Astrocyte (in vitro differentiated cells and primary cell): ENCODE measurements around the gene PTPRM. TPM values are rescaled to one million over a fixed set of nuclear protein-coding genes. Genes with fewer than 3 reads are reported as not detected.

Source experiments
- DNase-seq: peaks from one replicate; pipeline ENCODE4 v3.0.0-alpha.2; 2010; ENCODE audit warnings: low read depth
- FAIRE-seq: peaks from 2 replicates; lab custom pipeline; 2011; peaks lifted over from hg19 to GRCh38; lab: Jason Lieb, UNC
- H2AFZ ChIP-seq: 2 replicates; pipeline ENCODE4 v1.6.0; 2012; ENCODE audit warnings: low read depth, low read length, inconsistent platforms
- H3K27ac ChIP-seq: 2 replicates; pipeline ENCODE4 v1.5.1; 2011; ENCODE audit warnings: low read depth, low read length, inconsistent platforms
- H3K27me3 ChIP-seq: 2 replicates; pipeline ENCODE4 v1.6.0; 2011; ENCODE audit warnings: low read length, inconsistent platforms; ENCODE audit not compliant: insufficient read depth
- H3K36me3 ChIP-seq: 2 replicates; pipeline ENCODE4 v1.5.1; 2011; ENCODE audit warnings: low read length, inconsistent platforms; ENCODE audit not compliant: insufficient read depth
- H3K4me1 ChIP-seq: 2 replicates; pipeline ENCODE4 v1.5.1; 2011; ENCODE audit warnings: low read length, inconsistent platforms; ENCODE audit not compliant: insufficient read depth
- H3K4me2 ChIP-seq: 2 replicates; pipeline ENCODE4 v1.6.0; 2012; ENCODE audit warnings: low read length, inconsistent platforms
- H3K4me3 ChIP-seq: 2 replicates; pipeline ENCODE4 v1.5.1; 2011; ENCODE audit warnings: low read depth, mild to moderate bottlenecking, low read length, inconsistent platforms; ENCODE audit not compliant: insufficient read depth
- H3K79me2 ChIP-seq: 2 replicates; pipeline ENCODE4 v1.6.0; 2012; ENCODE audit warnings: mild to moderate bottlenecking, low read length, inconsistent platforms; ENCODE audit not compliant: insufficient read depth
- H3K9ac ChIP-seq: 2 replicates; pipeline ENCODE4 v1.6.0; 2012; ENCODE audit warnings: mild to moderate bottlenecking, low read length, inconsistent platforms
- H3K9me3 ChIP-seq: 2 replicates; pipeline ENCODE4 v1.5.1; 2012; ENCODE audit warnings: low read depth, mild to moderate bottlenecking, low read length, inconsistent platforms; ENCODE audit not compliant: insufficient read depth
- H4K20me1 ChIP-seq: 2 replicates; pipeline ENCODE4 v1.6.0; 2012; ENCODE audit warnings: low read length, inconsistent platforms; ENCODE audit not compliant: insufficient read depth
- H3K27ac Mint-ChIP-seq: one replicate; pipeline ENCODE4 v1.8.0; 2021; ENCODE audit warnings: mild to moderate bottlenecking, mixed read lengths; ENCODE audit not compliant: unreplicated experiment
- H3K27me3 Mint-ChIP-seq: one replicate; pipeline ENCODE4 v1.8.0; 2021; ENCODE audit warnings: low read depth, mixed read lengths; ENCODE audit not compliant: unreplicated experiment
- H3K36me3 Mint-ChIP-seq: one replicate; pipeline ENCODE4 v1.8.0; 2021; ENCODE audit warnings: low read depth, mixed read lengths; ENCODE audit not compliant: unreplicated experiment
- H3K4me1 Mint-ChIP-seq: one replicate; pipeline ENCODE4 v1.8.0; 2021; ENCODE audit warnings: low read depth, mixed read lengths; ENCODE audit not compliant: unreplicated experiment
- H3K4me3 Mint-ChIP-seq: one replicate; pipeline ENCODE4 v1.8.0; 2021; ENCODE audit warnings: mild to moderate bottlenecking, moderate library complexity, mixed read lengths; ENCODE audit not compliant: unreplicated experiment
- H3K9me3 Mint-ChIP-seq: one replicate; pipeline ENCODE4 v1.8.0; 2021; ENCODE audit warnings: mild to moderate bottlenecking, mixed read lengths; ENCODE audit not compliant: unreplicated experiment
- EZH2 ChIP-seq: IDR thresholded peaks from 2 replicates; pipeline ENCODE4 v1.6.1; 2012; ENCODE audit warnings: mild to moderate bottlenecking, low read length, inconsistent platforms; ENCODE audit not compliant: insufficient read depth
- total RNA-seq: library from RNA; stranded (reverse); gene quantifications from 2 replicates; pipeline ENCODE4 v1.2.1, GENCODE V29; 2021
- TF ChIP-seq, protein P1 (sequence below): IDR thresholded peaks from 2 replicates; pipeline ENCODE4 v1.5.1; 2011; ENCODE audit warnings: low read depth, mild to moderate bottlenecking, inconsistent platforms, low read length, moderate library complexity; ENCODE audit not compliant: insufficient read depth

PTPRM gene
- total RNA-seq, 1 donor from 2014 or later: 59.6 TPM

DNA sequence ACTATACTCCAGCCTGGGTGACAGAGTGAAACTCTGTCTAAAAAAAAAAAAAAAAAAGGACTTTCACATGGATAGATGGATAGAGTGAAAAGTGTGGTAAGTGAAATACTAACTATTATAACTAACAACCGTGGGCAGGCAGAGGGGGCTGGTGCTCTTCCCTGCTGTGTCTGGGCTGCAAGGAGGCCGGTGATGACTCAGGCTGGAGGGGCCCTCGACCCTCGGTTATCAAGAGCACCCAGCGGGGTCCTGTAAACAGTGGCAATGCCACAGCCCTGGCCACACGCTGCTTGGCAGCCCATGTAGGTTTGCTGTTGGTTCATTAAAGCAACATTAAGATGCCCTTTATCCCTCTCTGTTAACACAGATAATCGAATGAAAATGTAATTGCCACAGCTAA is 857.4 kb downstream of the PTPRM start:
- no peaks in the 10 kb centered on the region for H4K20me1 ChIP-seq
- peak overlapping the region; percentile 65 for H3K4me2 ChIP-seq
- no peak overlapping the region for H3K4me3 ChIP-seq
- DNase-seq (no peak), FAIRE-seq (no peak)
- H3K27me3 Mint-ChIP-seq: no peaks in the 10 kb centered on the region
- peaks cover 21% of the 10 kb centered on the region for H3K4me1 ChIP-seq
- no peak overlapping the region for H3K9ac ChIP-seq
- H3K27ac Mint-ChIP-seq: no peak overlapping the region
- no peaks in the 10 kb centered on the region for H3K9me3 Mint-ChIP-seq
- H3K27ac ChIP-seq: no peak overlapping the region
- H3K4me3 Mint-ChIP-seq: no peak overlapping the region
- peaks cover 24% of the 10 kb centered on the region for H3K4me1 Mint-ChIP-seq
- TF ChIP-seq, protein P1, sequence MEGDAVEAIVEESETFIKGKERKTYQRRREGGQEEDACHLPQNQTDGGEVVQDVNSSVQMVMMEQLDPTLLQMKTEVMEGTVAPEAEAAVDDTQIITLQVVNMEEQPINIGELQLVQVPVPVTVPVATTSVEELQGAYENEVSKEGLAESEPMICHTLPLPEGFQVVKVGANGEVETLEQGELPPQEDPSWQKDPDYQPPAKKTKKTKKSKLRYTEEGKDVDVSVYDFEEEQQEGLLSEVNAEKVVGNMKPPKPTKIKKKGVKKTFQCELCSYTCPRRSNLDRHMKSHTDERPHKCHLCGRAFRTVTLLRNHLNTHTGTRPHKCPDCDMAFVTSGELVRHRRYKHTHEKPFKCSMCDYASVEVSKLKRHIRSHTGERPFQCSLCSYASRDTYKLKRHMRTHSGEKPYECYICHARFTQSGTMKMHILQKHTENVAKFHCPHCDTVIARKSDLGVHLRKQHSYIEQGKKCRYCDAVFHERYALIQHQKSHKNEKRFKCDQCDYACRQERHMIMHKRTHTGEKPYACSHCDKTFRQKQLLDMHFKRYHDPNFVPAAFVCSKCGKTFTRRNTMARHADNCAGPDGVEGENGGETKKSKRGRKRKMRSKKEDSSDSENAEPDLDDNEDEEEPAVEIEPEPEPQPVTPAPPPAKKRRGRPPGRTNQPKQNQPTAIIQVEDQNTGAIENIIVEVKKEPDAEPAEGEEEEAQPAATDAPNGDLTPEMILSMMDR: no peak
- no peak for TF ChIP-seq EZH2
- no peaks in the 10 kb centered on the region for H3K9me3 ChIP-seq
- H3K79me2 ChIP-seq: no peaks in the 10 kb centered on the region
- H3K36me3 Mint-ChIP-seq: no peaks in the 10 kb centered on the region
- no peaks in the 10 kb centered on the region for H3K36me3 ChIP-seq
- no peaks in the 10 kb centered on the region for H3K27me3 ChIP-seq
- H2AFZ ChIP-seq: no peak overlapping the region

DNA sequence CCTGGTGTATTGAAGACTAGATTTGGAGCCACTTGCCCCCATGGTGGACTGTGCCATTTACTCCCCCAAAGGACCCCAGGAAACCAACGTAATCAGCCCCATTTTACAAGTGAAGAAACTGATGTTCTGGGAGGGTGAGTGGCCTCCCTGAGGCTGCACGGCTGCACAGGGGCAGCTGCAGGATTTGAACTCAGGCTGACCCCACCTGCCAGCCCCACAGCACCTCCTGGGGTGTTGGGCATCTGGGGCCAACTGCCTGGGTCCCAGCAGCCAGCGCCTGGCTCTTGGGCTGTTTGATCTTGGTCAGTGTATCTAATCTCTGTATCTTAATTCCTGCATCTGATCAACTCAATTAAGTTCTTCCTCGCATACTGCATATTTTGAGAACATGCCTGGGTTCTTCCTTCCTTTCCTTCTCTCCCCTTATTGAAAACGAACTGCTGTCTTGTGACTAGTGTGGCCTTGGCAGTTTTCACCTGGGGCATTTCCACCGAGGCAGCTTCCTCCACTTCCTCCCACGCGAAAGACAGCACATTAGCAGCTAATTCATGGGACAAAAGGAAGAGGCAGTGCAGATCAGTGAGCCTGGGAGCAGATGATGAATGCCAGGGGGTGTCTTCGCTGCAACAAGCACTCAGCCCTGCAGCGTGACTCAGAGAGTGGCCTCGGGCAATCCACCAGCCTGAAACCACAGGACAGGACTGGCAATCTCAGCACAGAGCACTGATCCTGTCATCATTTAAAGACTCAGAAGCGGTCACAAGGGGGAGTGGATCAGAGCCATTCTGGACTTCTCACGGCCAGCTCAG is 858.0 kb downstream of the PTPRM start:
- Mint-ChIP-seq H3K4me1 (peaks cover 24% of the 10 kb centered on the region), H3K36me3 (no peaks in the 10 kb centered on the region), H3K9me3 (no peaks in the 10 kb centered on the region), H3K4me3 (no peak overlapping the region), H3K27ac (no peak overlapping the region), H3K27me3 (no peaks in the 10 kb centered on the region)
- Histone ChIP-seq H4K20me1 (no peaks in the 10 kb centered on the region), H3K79me2 (no peaks in the 10 kb centered on the region), H3K4me3 (no peak overlapping the region), H3K27me3 (peaks cover under 1% of the 10 kb centered on the region), H3K36me3 (no peaks in the 10 kb centered on the region), H3K27ac (no peak overlapping the region), H3K4me2 (peak overlapping the region; percentile 65), H3K9ac (no peak overlapping the region), H3K4me1 (peaks cover 21% of the 10 kb centered on the region), H3K9me3 (no peaks in the 10 kb centered on the region), H2AFZ (no peak overlapping the region)
- TF ChIP-seq, protein P1: no peak
- TF ChIP-seq EZH2: no peak
- FAIRE-seq (peak; percentile 54), DNase-seq (peak; percentile 82)

DNA sequence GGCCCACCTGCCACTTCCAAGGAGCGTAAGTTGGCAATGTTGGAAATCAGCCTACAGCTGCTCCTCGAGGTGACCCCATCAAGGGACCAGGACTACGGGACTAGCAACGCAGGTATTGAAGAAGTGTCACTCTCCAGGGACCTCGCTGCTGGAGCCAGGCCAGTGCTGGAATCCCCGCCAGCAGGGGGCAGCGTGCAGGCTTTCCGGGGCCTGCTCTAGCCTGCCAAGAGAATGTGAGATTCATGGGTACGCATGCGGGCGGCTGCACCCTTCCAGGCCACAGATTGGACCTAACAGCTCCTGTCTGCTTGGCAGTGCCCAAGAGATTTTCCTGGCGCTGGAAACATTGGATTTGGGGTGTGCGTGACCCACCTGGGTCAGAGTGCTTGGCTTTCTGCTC is 859.3 kb downstream of the PTPRM start:
- H3K9ac ChIP-seq: no peak overlapping the region
- no peak overlapping the region for H3K4me3 ChIP-seq
- H4K20me1 ChIP-seq: no peaks in the 10 kb centered on the region
- H3K9me3 ChIP-seq: no peaks in the 10 kb centered on the region
- no peak for TF ChIP-seq EZH2
- TF ChIP-seq, protein P1: peak; percentile 7
- no peaks in the 10 kb centered on the region for H3K27me3 Mint-ChIP-seq
- H3K27ac ChIP-seq: no peak overlapping the region
- H3K4me1 Mint-ChIP-seq: peaks cover 24% of the 10 kb centered on the region
- H3K9me3 Mint-ChIP-seq: no peaks in the 10 kb centered on the region
- H2AFZ ChIP-seq: no peak overlapping the region
- H3K27me3 ChIP-seq: peaks cover 2% of the 10 kb centered on the region
- H3K36me3 ChIP-seq: no peaks in the 10 kb centered on the region
- no peak overlapping the region for H3K4me3 Mint-ChIP-seq
- H3K79me2 ChIP-seq: no peaks in the 10 kb centered on the region
- no peaks in the 10 kb centered on the region for H3K36me3 Mint-ChIP-seq
- no peak for FAIRE-seq
- H3K4me1 ChIP-seq: peaks cover 21% of the 10 kb centered on the region
- DNase-seq: no peak
- no peak overlapping the region for H3K4me2 ChIP-seq
- H3K27ac Mint-ChIP-seq: no peak overlapping the region
